HepG2 (cell line): Measurements from ENCODE around the gene NFS1. TPM values are rescaled to one million over a fixed set of nuclear protein-coding genes. Genes with fewer than 3 reads are reported as not detected.

Experiments
- ATAC-seq: fragments of 200-7000 bp; cut with Tn5 transposase; 3 replicates; pipeline ENCODE4 v1.9.1; 2020; ENCODE audit warnings: mild to moderate bottlenecking, moderate library complexity
- BruUV-seq: library from RNA; stranded (reverse); fragments of 400-500 nt; replicated peaks from 2 replicates; lab custom pipeline; 2021; lab: Mats Ljungman, UMichigan
- CTCF ChIA-PET: fragments of 300-600 bp; formaldehyde crosslinking; extraction: SDS; loops from one replicate; lab custom pipeline; 2021; ENCODE audit warnings: low total read pairs, inconsistent platforms, low intra/inter-chr PET ratio; lab: Yijun Ruan, JAX
- POLR2A ChIA-PET: fragments of 350-600 bp; sonication (Branson Sonifier 250); formaldehyde crosslinking; loops from one replicate; lab custom pipeline; 2020; ENCODE audit warnings: antibody characterized with exemption, inconsistent platforms; lab: Yijun Ruan, JAX
- DNase-seq: peaks from one replicate; pipeline ENCODE4 v3.0.0-alpha.2; 2015; ENCODE audit warnings: low spot score
- FAIRE-seq: peaks from 3 replicates; lab custom pipeline; 2011; peaks lifted over from hg19 to GRCh38; lab: Jason Lieb, UNC
- H2AFZ ChIP-seq: one replicate; pipeline ENCODE4 v1.6.1; 2011; ENCODE audit warnings: low read length, inconsistent platforms
- H3K27ac ChIP-seq: fragments of 300-600 bp; 3 replicates; pipeline ENCODE4 v1.8.0; 2011; ENCODE audit warnings: mixed run types, mild to moderate bottlenecking, mixed read lengths, low read length, inconsistent platforms; ENCODE audit not compliant: insufficient read depth; ENCODE audit errors: extremely low read length
- H3K27me3 ChIP-seq, 2 experiments: fragments of 200-600 bp in 1 of 2; 2 replicates in 1 of 2; 3 replicates in 1 of 2; pipeline versions ENCODE4 v1.6.0 to v1.8.0; 2011; ENCODE audit warnings: low read length in 2 of 2, mild to moderate bottlenecking in 2 of 2, moderate library complexity in 2 of 2, inconsistent platforms in 1 of 2; ENCODE audit not compliant: insufficient read depth in 2 of 2, control insufficient read depth in 1 of 2
- H3K36me3 ChIP-seq, 2 experiments: fragments of 200-600 bp in 1 of 2; replicated peaks in 1 of 2; 2 replicates in 1 of 2; 3 replicates in 1 of 2; pipeline versions ENCODE4 v1.5.1 to v1.8.0; 2011; ENCODE audit warnings: low read length in 2 of 2, inconsistent platforms in 1 of 2; ENCODE audit not compliant: insufficient read depth in 2 of 2, control insufficient read depth in 1 of 2
- H3K4me1 ChIP-seq: 2 replicates; pipeline ENCODE4 v1.5.1; 2012; ENCODE audit warnings: low read length, inconsistent platforms; ENCODE audit not compliant: insufficient read depth
- H3K4me2 ChIP-seq: 2 replicates; pipeline ENCODE4 v1.6.0; 2011; ENCODE audit warnings: low read depth, low read length, inconsistent platforms
- H3K4me3 ChIP-seq, 3 experiments: fragments of 200-600 bp in 1 of 3; sonication (generic), shearing (Covaris generic) in 1 of 3; replicated peaks in 1 of 3; 2 replicates each; pipeline ENCODE4 v1.5.1; 2011 to 2016; ENCODE audit warnings: low read length in 3 of 3, inconsistent platforms in 2 of 3, low read depth in 2 of 3, mild to moderate bottlenecking in 2 of 3, control low read depth in 1 of 3, mixed read lengths in 1 of 3; ENCODE audit not compliant: insufficient read depth in 1 of 3
- H3K79me2 ChIP-seq: one replicate; pipeline ENCODE4 v1.6.1; 2011; ENCODE audit warnings: low read length, inconsistent platforms; ENCODE audit not compliant: insufficient read depth
- H3K9ac ChIP-seq: 2 replicates; pipeline ENCODE4 v1.6.0; 2011; ENCODE audit warnings: mild to moderate bottlenecking, low read depth, low read length, inconsistent platforms; ENCODE audit not compliant: insufficient read depth
- H3K9me3 ChIP-seq: 2 replicates; pipeline ENCODE4 v1.5.1; 2012; ENCODE audit warnings: mild to moderate bottlenecking, low read length
- H4K20me1 ChIP-seq: 2 replicates; pipeline ENCODE4 v1.6.0; 2011; ENCODE audit warnings: inconsistent platforms, mild to moderate bottlenecking, low read length, moderate library complexity; ENCODE audit not compliant: insufficient read depth
- CCDC6 ChIP-seq: sonication (generic); formaldehyde crosslinking; IDR thresholded peaks from 2 replicates; pipeline ENCODE4 v1.8.1; 2022; ENCODE audit warnings: mild to moderate bottlenecking, missing genetic modification reagents, moderate library complexity
- CEBPG ChIP-seq: IDR thresholded peaks from 2 replicates; pipeline ENCODE4 v1.6.1; 2016
- ELF4 ChIP-seq: sonication (generic); formaldehyde crosslinking; IDR thresholded peaks from 2 replicates; pipeline ENCODE4 v1.5.0; 2020; ENCODE audit warnings: missing genetic modification reagents, mild to moderate bottlenecking, moderate library complexity, borderline replicate concordance
- FOXO4 ChIP-seq: sonication (generic); formaldehyde crosslinking; conservative IDR thresholded peaks from 2 replicates; pipeline ENCODE4 v1.8.1; 2023; ENCODE audit warnings: missing genetic modification reagents
- FUBP1 ChIP-seq: sonication (generic); formaldehyde crosslinking; IDR thresholded peaks from 2 replicates; pipeline ENCODE4 v1.5.1; 2020; ENCODE audit warnings: missing genetic modification reagents, mild to moderate bottlenecking, borderline replicate concordance
- GFI1 ChIP-seq: sonication (generic); formaldehyde crosslinking; IDR thresholded peaks from 2 replicates; pipeline ENCODE4 v1.5.0; 2020; ENCODE audit warnings: missing genetic modification reagents, mild to moderate bottlenecking, borderline replicate concordance
- NFKB2 ChIP-seq: sonication (generic); formaldehyde crosslinking; IDR thresholded peaks from 2 replicates; pipeline ENCODE4 v1.4.0; 2020; ENCODE audit warnings: missing genetic modification reagents, borderline replicate concordance
- NR2C2 ChIP-seq: sonication (generic); formaldehyde crosslinking; IDR thresholded peaks from 2 replicates; pipeline ENCODE4 v1.4.0; 2020; ENCODE audit warnings: missing genetic modification reagents, mild to moderate bottlenecking, moderate library complexity, borderline replicate concordance
- RBFOX2 ChIP-seq: fragments of 200-400 bp; formaldehyde crosslinking; IDR thresholded peaks from 2 replicates; pipeline ENCODE4 v1.6.1; 2017; ENCODE audit warnings: low read depth, mild to moderate bottlenecking, low read length
- SAP130 ChIP-seq: IDR thresholded peaks from 2 replicates; pipeline ENCODE4 v1.6.1; 2016; ENCODE audit warnings: low read depth
- SNRNP70 ChIP-seq: fragments of 200-400 bp; formaldehyde crosslinking; IDR thresholded peaks from 2 replicates; pipeline ENCODE4 v1.6.1; 2017; ENCODE audit warnings: mild to moderate bottlenecking, low read depth, low read length, moderate library complexity
- TEF ChIP-seq: sonication (generic); formaldehyde crosslinking; IDR thresholded peaks from 2 replicates; pipeline ENCODE4 v1.5.0; 2020; ENCODE audit warnings: missing genetic modification reagents
- ZNF468 ChIP-seq: sonication (generic); formaldehyde crosslinking; IDR thresholded peaks from 2 replicates; pipeline ENCODE4 v1.8.0; 2022; ENCODE audit warnings: mild to moderate bottlenecking, moderate library complexity, missing genetic modification reagents
- ZNF589 ChIP-seq: sonication (generic); formaldehyde crosslinking; conservative IDR thresholded peaks from 2 replicates; pipeline ENCODE4 v1.8.0; 2022; ENCODE audit warnings: mild to moderate bottlenecking, moderate library complexity, missing genetic modification reagents
- ZNF749 ChIP-seq: sonication (generic); formaldehyde crosslinking; IDR thresholded peaks from 2 replicates; pipeline ENCODE4 v1.8.0; 2022; ENCODE audit warnings: mild to moderate bottlenecking, missing genetic modification reagents, moderate library complexity, borderline replicate concordance
- ZNF772 ChIP-seq: sonication (generic); formaldehyde crosslinking; IDR thresholded peaks from 2 replicates; pipeline ENCODE4 v1.5.0; 2020; ENCODE audit warnings: mild to moderate bottlenecking, missing genetic modification reagents
- ZNF784 ChIP-seq: sonication (generic); formaldehyde crosslinking; IDR thresholded peaks from 2 replicates; pipeline ENCODE4 v1.5.1; 2020; ENCODE audit warnings: missing genetic modification reagents, mild to moderate bottlenecking, borderline replicate concordance
- WGBS: methylation state at CpG from one replicate; pipeline ENCODE4 v1.1.6; 2017; ENCODE audit warnings: low lambda C conversion rate; 5-methylcytosine and 5-hydroxymethylcytosine counted together
- in situ Hi-C: cut with HindIII; loops from 2 replicates; pipeline ENCODE4 v1.10.0; 2017; ENCODE audit warnings: low pct_unique_long_range_greater_than_20kb; ENCODE audit not compliant: extremely low pct_ligation_motif_present
- intact Hi-C: fragments of 100-400 bp; cut with micrococcal nuclease; formaldehyde crosslinking; loops from one replicate; pipeline ENCODE4 v1.10.0; 2022; ENCODE audit not compliant: unreplicated experiment
- polyA plus RNA-seq, 8 experiments: library from polyadenylated mRNA; depleted of rRNA in 3 of 8; stranded (reverse) in 7 of 8; unstranded in 1 of 8; fragments of >200 nt; fragmentation: Illumina TruSeq in 4 of 8; extraction: Trizol in 4 of 8; gene quantifications; 2 replicates each; pipeline versions ENCODE4 v1.2.1 to v1.2.3, GENCODE V29; 2011 to 2016; ENCODE audit warnings: low read depth in 4 of 8, missing spikeins in 1 of 8, mixed read lengths in 1 of 8; ENCODE audit not compliant: insufficient read depth in 1 of 8
- total RNA-seq, 5 experiments: library from RNA; depleted of rRNA; stranded (reverse); fragments of >200 nt; fragmentation: Illumina TruSeq; extraction: Trizol; gene quantifications; 2 replicates each; pipeline ENCODE4 v1.2.3, GENCODE V29; 2016; ENCODE audit warnings: low read depth in 1 of 5

NFS1 gene
- total and polyA plus RNA-seq, 2 of the 13 experiments (the other 11 are each of a cell fraction or from before 2014, with no cell fraction given) = 65.9 to 88.1 TPM

- TF ChIP-seq GFI1 (CRISPR knock-in tag) (no peak), SNRNP70 (no peak), NR2C2 (CRISPR knock-in tag) (no peak; the same call in 1 of the 2 replicates), ZNF772 (0 out of 2 replicates have a peak, but pooled peaks have one; percentile 12)
Measured at GRCh38 chr20:35737865-35738333, 38.7 kb upstream of the NFS1 start (continued).

GRCh38 chr20:35735826-35736470 is 36.8 kb upstream of the NFS1 start:
- H3K9ac ChIP-seq = no peak overlapping the region
- no peak overlapping the region for H2AFZ ChIP-seq
- peaks cover 96% of the 10 kb centered on the region for H3K4me1 ChIP-seq
- TF ChIP-seq SAP130 (CRISPR knock-in tag) (peak; percentile 9; the same call in 1 of the 2 replicates), FUBP1 (peak; percentile 79; the same call in 1 of the 2 replicates), FOXO4 (0 out of 2 replicates have a peak, but pooled peaks have one; percentile 72), TEF (CRISPR knock-in tag) (0 out of 2 replicates have a peak, but pooled peaks have one; percentile 38), ZNF468 (CRISPR knock-in tag) (no peak), RBFOX2 (peak; percentile 59), ZNF784 (CRISPR knock-in tag) (0 out of 2 replicates have a peak, but pooled peaks have one; percentile 63), ELF4 (CRISPR knock-in tag) (0 out of 2 replicates have a peak, but pooled peaks have one; percentile 39), CEBPG (CRISPR knock-in tag) (0 out of 2 replicates have a peak, but pooled peaks have one; percentile 15), ZNF749 (CRISPR knock-in tag) (no peak), CCDC6 (CRISPR knock-in tag) (no peak), NFKB2 (CRISPR knock-in tag) (no peak), ZNF589 (CRISPR knock-in tag) (no peak)

More at GRCh38 chr20:35735826-35736470, 36.8 kb upstream of the NFS1 start:
- DNase-seq (no peak), ATAC-seq (no peak), FAIRE-seq (no peak)
- Histone ChIP-seq H3K4me3 (no peak overlapping the region; a peak in 1 of 6 replicates), H3K27me3 (no peaks in the 10 kb centered on the region; a peak in 1 of 5 replicates), H4K20me1 (peaks cover 100% of the 10 kb centered on the region), H3K4me2 (peak overlapping the region; percentile 28), H3K79me2 (peaks cover 99% of the 10 kb centered on the region), H3K27ac (no peak overlapping the region), H3K36me3 (peaks cover 38 to 89% of the 10 kb centered on the region in 2 experiments), H3K9me3 (no peaks in the 10 kb centered on the region)
- intact Hi-C loops = no loop called here
- in situ Hi-C loops = no loop called here
- ChIA-PET POLR2A (interaction anchor here (0.8 to 2.6 kb wide), 11 partner anchors 11 to 119 kb away, joined by 3 to 21 read pairs (median 4); partner anchors contain the start of genes NFS1, PHF20 and ROMO1), CTCF (no interaction called here)
- WGBS = 91% methylated on average over 7 of the region's 7 CpGs
- no TSS peak for BruUV-seq
